Measurements from ENCODE around the gene HINT3. TPM values are rescaled to one million over a fixed set of nuclear protein-coding genes. Genes with fewer than 3 reads are reported as not detected.

HINT3 gene
- total and polyA plus RNA-seq, 2 of the 13 experiments (the other 11 are each of a cell fraction or from before 2014, with no cell fraction given): 3.1 to 22.8 TPM

DNA sequence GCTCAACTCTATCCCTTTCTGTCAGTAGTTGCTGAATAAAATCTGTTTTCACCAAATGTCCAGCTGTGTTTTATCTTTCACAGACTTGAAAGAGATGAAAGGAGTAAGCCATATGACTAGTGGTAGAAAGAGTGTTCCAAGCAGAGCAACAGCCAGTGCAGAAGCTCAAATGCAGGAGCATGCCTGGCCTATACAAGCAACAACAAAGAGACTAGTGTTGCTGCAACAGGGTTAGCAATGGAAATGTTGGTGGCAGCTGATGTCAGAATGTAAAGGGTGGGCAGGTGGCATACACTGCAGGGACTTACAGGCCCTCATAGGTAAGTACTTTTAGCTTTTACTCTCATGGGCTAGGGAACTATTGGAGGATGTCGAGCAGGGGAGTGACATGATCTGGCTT is 5.2 kb upstream of the HINT3 start (continued):
- TF ChIP-seq, protein P1, sequence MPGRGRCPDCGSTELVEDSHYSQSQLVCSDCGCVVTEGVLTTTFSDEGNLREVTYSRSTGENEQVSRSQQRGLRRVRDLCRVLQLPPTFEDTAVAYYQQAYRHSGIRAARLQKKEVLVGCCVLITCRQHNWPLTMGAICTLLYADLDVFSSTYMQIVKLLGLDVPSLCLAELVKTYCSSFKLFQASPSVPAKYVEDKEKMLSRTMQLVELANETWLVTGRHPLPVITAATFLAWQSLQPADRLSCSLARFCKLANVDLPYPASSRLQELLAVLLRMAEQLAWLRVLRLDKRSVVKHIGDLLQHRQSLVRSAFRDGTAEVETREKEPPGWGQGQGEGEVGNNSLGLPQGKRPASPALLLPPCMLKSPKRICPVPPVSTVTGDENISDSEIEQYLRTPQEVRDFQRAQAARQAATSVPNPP (CRISPR knock-in tag; IDR thresholded peaks at IDR 0.05): no peak
- TF ChIP-seq ZNF703 (CRISPR knock-in tag; IDR thresholded peaks at IDR 0.05; ENCODE audit: borderline replicate concordance): no peak
- TF ChIP-seq SOX13 (IDR thresholded peaks at IDR 0.05): no peak
- no peak for TF ChIP-seq SOX13 (CRISPR knock-in tag; conservative IDR thresholded peaks at IDR 0.05 in 1 of 2, IDR thresholded peaks at IDR 0.05 in 1 of 2)
- TF ChIP-seq, protein P2, sequence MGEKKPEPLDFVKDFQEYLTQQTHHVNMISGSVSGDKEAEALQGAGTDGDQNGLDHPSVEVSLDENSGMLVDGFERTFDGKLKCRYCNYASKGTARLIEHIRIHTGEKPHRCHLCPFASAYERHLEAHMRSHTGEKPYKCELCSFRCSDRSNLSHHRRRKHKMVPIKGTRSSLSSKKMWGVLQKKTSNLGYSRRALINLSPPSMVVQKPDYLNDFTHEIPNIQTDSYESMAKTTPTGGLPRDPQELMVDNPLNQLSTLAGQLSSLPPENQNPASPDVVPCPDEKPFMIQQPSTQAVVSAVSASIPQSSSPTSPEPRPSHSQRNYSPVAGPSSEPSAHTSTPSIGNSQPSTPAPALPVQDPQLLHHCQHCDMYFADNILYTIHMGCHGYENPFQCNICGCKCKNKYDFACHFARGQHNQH (CRISPR knock-in tag; IDR thresholded peaks at IDR 0.05): no peak
- TF ChIP-seq ZMYM3 (CRISPR knock-in tag; IDR thresholded peaks at IDR 0.05): no peak
- 0 out of 2 replicates have a peak, but pooled peaks have one; percentile 2 for TF ChIP-seq SMC3 (IDR thresholded peaks at IDR 0.05; ENCODE audit: low read length)
- TF ChIP-seq ZNF75D (CRISPR knock-in tag; IDR thresholded peaks at IDR 0.05; ENCODE audit: borderline replicate concordance): no peak
- TF ChIP-seq CCDC6 (CRISPR knock-in tag; IDR thresholded peaks at IDR 0.05): no peak
- TF ChIP-seq, protein P3, sequence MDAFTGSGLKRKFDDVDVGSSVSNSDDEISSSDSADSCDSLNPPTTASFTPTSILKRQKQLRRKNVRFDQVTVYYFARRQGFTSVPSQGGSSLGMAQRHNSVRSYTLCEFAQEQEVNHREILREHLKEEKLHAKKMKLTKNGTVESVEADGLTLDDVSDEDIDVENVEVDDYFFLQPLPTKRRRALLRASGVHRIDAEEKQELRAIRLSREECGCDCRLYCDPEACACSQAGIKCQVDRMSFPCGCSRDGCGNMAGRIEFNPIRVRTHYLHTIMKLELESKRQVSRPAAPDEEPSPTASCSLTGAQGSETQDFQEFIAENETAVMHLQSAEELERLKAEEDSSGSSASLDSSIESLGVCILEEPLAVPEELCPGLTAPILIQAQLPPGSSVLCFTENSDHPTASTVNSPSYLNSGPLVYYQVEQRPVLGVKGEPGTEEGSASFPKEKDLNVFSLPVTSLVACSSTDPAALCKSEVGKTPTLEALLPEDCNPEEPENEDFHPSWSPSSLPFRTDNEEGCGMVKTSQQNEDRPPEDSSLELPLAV (CRISPR knock-in tag; conservative IDR thresholded peaks at IDR 0.05; ENCODE audit: low read depth): no peak
- no peak for TF ChIP-seq FOXK2 (IDR thresholded peaks at IDR 0.05)
- TF ChIP-seq ZNF441 (CRISPR knock-in tag; IDR thresholded peaks at IDR 0.05; ENCODE audit: borderline replicate concordance): no peak
- no peak for TF ChIP-seq ETV6 (CRISPR knock-in tag; conservative IDR thresholded peaks at IDR 0.05)
- no peak for TF ChIP-seq U2AF2 (IDR thresholded peaks at IDR 0.05; ENCODE audit: low read depth, low read length)
- no peak for TF ChIP-seq ZNF10 (CRISPR knock-in tag; IDR thresholded peaks at IDR 0.05; ENCODE audit: borderline replicate concordance, low read depth)
- TF ChIP-seq ERF (CRISPR knock-in tag; IDR thresholded peaks at IDR 0.05): no peak
- 0 out of 2 replicates have a peak, but pooled peaks have one; percentile 31 for TF ChIP-seq ZNF317 (CRISPR knock-in tag; IDR thresholded peaks at IDR 0.05)
- TF ChIP-seq, protein P4, sequence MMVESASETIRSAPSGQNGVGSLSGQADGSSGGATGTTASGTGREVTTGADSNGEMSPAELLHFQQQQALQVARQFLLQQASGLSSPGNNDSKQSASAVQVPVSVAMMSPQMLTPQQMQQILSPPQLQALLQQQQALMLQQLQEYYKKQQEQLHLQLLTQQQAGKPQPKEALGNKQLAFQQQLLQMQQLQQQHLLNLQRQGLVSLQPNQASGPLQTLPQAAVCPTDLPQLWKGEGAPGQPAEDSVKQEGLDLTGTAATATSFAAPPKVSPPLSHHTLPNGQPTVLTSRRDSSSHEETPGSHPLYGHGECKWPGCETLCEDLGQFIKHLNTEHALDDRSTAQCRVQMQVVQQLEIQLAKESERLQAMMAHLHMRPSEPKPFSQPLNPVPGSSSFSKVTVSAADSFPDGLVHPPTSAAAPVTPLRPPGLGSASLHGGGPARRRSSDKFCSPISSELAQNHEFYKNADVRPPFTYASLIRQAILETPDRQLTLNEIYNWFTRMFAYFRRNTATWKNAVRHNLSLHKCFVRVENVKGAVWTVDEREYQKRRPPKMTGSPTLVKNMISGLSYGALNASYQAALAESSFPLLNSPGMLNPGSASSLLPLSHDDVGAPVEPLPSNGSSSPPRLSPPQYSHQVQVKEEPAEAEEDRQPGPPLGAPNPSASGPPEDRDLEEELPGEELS (CRISPR knock-in tag; IDR thresholded peaks at IDR 0.05): no peak
- no peak for TF ChIP-seq PITX1 (CRISPR knock-in tag; IDR thresholded peaks at IDR 0.05)
- no peak for TF ChIP-seq KLF13 (CRISPR knock-in tag; IDR thresholded peaks at IDR 0.05)
- no peak for TF ChIP-seq MEF2D (CRISPR knock-in tag; IDR thresholded peaks at IDR 0.05)
- TF ChIP-seq JUNB (CRISPR knock-in tag; IDR thresholded peaks at IDR 0.05; ENCODE audit: borderline replicate concordance): no peak
